Measurements from ENCODE around the gene C22orf39. TPM values are rescaled to one million over a fixed set of nuclear protein-coding genes. Genes with fewer than 3 reads are reported as not detected.

C22orf39 gene
- total and polyA plus RNA-seq, 4 donors: 11.3 to 22.4 (median 13.5) TPM

- no peak for DNase-seq (ENCODE audit: low spot score)
- no peaks in the 10 kb centered on the region for H3K4me1 ChIP-seq (ENCODE audit: control insufficient read depth in 4 of 4, insufficient read depth in 4 of 4, low read length in 3 of 4)
- H3K4me3 ChIP-seq (ENCODE audit: low read depth in 1 of 3, low read length in 3 of 3): no peak overlapping the region
- TF ChIP-seq TAF1 (conservative IDR thresholded peaks at IDR 0.05): no peak
- TF ChIP-seq MAX (IDR thresholded peaks at IDR 0.05): no peak
- TF ChIP-seq CTCF (IDR thresholded peaks at IDR 0.05; ENCODE audit: low read depth, low read length, missing input control): no peak
- TF ChIP-seq YY1 (IDR thresholded peaks at IDR 0.05): no peak
- no peak for TF ChIP-seq GABPA (IDR thresholded peaks at IDR 0.05 in 1 of 2, conservative IDR thresholded peaks at IDR 0.05 in 1 of 2)
- TF ChIP-seq FOXA1 (IDR thresholded peaks at IDR 0.05): no peak
- TF ChIP-seq HNF4A (conservative IDR thresholded peaks at IDR 0.05): no peak
- no peak for TF ChIP-seq FOXA2 (IDR thresholded peaks at IDR 0.05)
- TF ChIP-seq EGR1 (IDR thresholded peaks at IDR 0.05; ENCODE audit: low read depth in 2 of 2): no peak
- no peaks in the 10 kb centered on the region for H3K27me3 ChIP-seq (ENCODE audit: control insufficient read depth in 4 of 4, insufficient read depth in 4 of 4, low read length in 3 of 4)
- WGBS: 85% methylated on average over 2 of the region's 2 CpGs
- H3K27ac ChIP-seq (ENCODE audit: low read depth in 1 of 2, low read length in 2 of 2): no peak overlapping the region
- H3K9ac ChIP-seq (ENCODE audit: low read depth in 1 of 2, low read length in 2 of 2): no peak overlapping the region
- peaks cover 5 to 58% (median 44%) of the 10 kb centered on the region in 4 donors for H3K36me3 ChIP-seq (ENCODE audit: control insufficient read depth in 4 of 4, insufficient read depth in 3 of 4, low read depth in 1 of 4, low read length in 3 of 4)
- no peaks in the 10 kb centered on the region for H3K9me3 ChIP-seq (ENCODE audit: control insufficient read depth in 4 of 4, low read length in 3 of 4)
Observed at GRCh38 chr22:19460036-19460435, 12.5 kb upstream of the C22orf39 start.

- no peak for TF ChIP-seq FOXA2 (IDR thresholded peaks at IDR 0.05)
- TF ChIP-seq HNF4G (IDR thresholded peaks at IDR 0.05): no peak
- no peak for TF ChIP-seq TAF1 (conservative IDR thresholded peaks at IDR 0.05)
- TF ChIP-seq ZBTB33 (IDR thresholded peaks at IDR 0.05): no peak
- WGBS: 98% methylated on average over 8 of the region's 8 CpGs
- no peaks in the 10 kb centered on the region for H3K4me1 ChIP-seq (ENCODE audit: control insufficient read depth in 4 of 4, insufficient read depth in 4 of 4, low read length in 3 of 4)
- no peak overlapping the region for H3K9ac ChIP-seq (ENCODE audit: low read depth in 1 of 2, low read length in 2 of 2)
- H3K36me3 ChIP-seq (ENCODE audit: control insufficient read depth in 4 of 4, insufficient read depth in 3 of 4, low read depth in 1 of 4, low read length in 3 of 4): peaks cover 5 to 61% (median 48%) of the 10 kb centered on the region in 4 donors
- no peak overlapping the region for H3K4me3 ChIP-seq (ENCODE audit: low read depth in 1 of 3, low read length in 3 of 3)
- H3K27ac ChIP-seq (ENCODE audit: low read depth in 1 of 2, low read length in 2 of 2): no peak overlapping the region
- DNase-seq (ENCODE audit: low spot score): no peak
- no peaks in the 10 kb centered on the region for H3K9me3 ChIP-seq (ENCODE audit: control insufficient read depth in 4 of 4, low read length in 3 of 4)
- no peaks in the 10 kb centered on the region for H3K27me3 ChIP-seq (ENCODE audit: control insufficient read depth in 4 of 4, insufficient read depth in 4 of 4, low read length in 3 of 4)
Observed at GRCh38 chr22:19457828-19458428, 10.4 kb upstream of the C22orf39 start.

GRCh38 chr22:19456541-19456940, 9.0 kb upstream of the C22orf39 start:
- Histone ChIP-seq H3K4me3 (ENCODE audit: low read depth in 1 of 3, low read length in 3 of 3) (no peak overlapping the region), H3K4me1 (ENCODE audit: control insufficient read depth in 4 of 4, insufficient read depth in 4 of 4, low read length in 3 of 4) (no peaks in the 10 kb centered on the region), H3K9me3 (ENCODE audit: control insufficient read depth in 4 of 4, low read length in 3 of 4) (no peaks in the 10 kb centered on the region), H3K36me3 (ENCODE audit: control insufficient read depth in 4 of 4, insufficient read depth in 3 of 4, low read depth in 1 of 4, low read length in 3 of 4) (peaks cover 4 to 71% (median 54%) of the 10 kb centered on the region in 4 donors), H3K9ac (ENCODE audit: low read depth in 1 of 2, low read length in 2 of 2) (no peak overlapping the region), H3K27me3 (ENCODE audit: control insufficient read depth in 4 of 4, insufficient read depth in 4 of 4, low read length in 3 of 4) (no peaks in the 10 kb centered on the region), H3K27ac (ENCODE audit: low read depth in 1 of 2, low read length in 2 of 2) (no peak overlapping the region)
- no peak for DNase-seq (ENCODE audit: low spot score)
- no peak for TF ChIP-seq NR2F2 (IDR thresholded peaks at IDR 0.05)
- no peak for TF ChIP-seq TAF1 (conservative IDR thresholded peaks at IDR 0.05)
- TF ChIP-seq HNF4G (IDR thresholded peaks at IDR 0.05): no peak
- TF ChIP-seq ATF3 (IDR thresholded peaks at IDR 0.05): no peak
- no peak for TF ChIP-seq MAX (IDR thresholded peaks at IDR 0.05)
- no peak for TF ChIP-seq RAD21 (IDR thresholded peaks at IDR 0.05)
- no peak for TF ChIP-seq CTCF (IDR thresholded peaks at IDR 0.05; ENCODE audit: low read depth, low read length, missing input control)
- no peak for TF ChIP-seq YY1 (IDR thresholded peaks at IDR 0.05)
- no peak for TF ChIP-seq RXRA (IDR thresholded peaks at IDR 0.05)
- TF ChIP-seq EGR1 (IDR thresholded peaks at IDR 0.05; ENCODE audit: low read depth in 2 of 2): no peak
- no peak for TF ChIP-seq ZBTB33 (IDR thresholded peaks at IDR 0.05)
- TF ChIP-seq FOXA1 (IDR thresholded peaks at IDR 0.05): no peak
- no peak for TF ChIP-seq HNF4A (conservative IDR thresholded peaks at IDR 0.05)
- 96% methylated on average over 10 of the region's 10 CpGs for WGBS

All from liver (tissue), 9 donors.